OCI-LY7 (cell line): ENCODE data around the gene LGALS8.

Experiments used
- EZH2phosphoT487 ChIP-seq: fragments of 200-600 bp; sonication (generic); IDR thresholded peaks from 2 replicates; pipeline ENCODE4 v1.6.1; 2018; ENCODE audit warnings: low read depth, borderline replicate concordance, mild to moderate bottlenecking, mixed run types, antibody characterized with exemption, low read length, moderate library complexity, mixed read lengths
- TF ChIP-seq, protein P1 (sequence below): fragments of 200-600 bp; sonication (generic); conservative IDR thresholded peaks from 2 replicates; pipeline ENCODE4 v1.5.1; 2014; ENCODE audit warnings: mild to moderate bottlenecking, antibody characterized with exemption, low read length, moderate library complexity, mixed read lengths

DNA sequence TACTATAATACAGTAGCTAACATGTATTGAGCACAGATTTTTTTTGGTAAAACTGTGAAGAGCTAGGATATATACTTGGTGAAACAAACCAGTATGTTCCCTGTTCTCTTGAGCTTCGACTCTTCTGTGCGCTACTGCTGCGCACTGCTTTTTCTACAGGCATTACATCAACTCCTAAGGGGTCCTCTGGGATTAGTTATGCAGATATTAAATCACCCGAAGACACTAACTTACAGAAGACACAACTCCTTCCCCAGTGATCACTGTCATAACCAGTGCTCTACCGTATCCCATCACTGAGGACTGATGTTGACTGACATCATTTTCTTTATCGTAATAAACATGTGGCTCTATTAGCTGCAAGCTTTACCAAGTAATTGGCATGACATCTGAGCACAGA is 24.7 kb downstream of the LGALS8 start:
- TF ChIP-seq, protein P1, sequence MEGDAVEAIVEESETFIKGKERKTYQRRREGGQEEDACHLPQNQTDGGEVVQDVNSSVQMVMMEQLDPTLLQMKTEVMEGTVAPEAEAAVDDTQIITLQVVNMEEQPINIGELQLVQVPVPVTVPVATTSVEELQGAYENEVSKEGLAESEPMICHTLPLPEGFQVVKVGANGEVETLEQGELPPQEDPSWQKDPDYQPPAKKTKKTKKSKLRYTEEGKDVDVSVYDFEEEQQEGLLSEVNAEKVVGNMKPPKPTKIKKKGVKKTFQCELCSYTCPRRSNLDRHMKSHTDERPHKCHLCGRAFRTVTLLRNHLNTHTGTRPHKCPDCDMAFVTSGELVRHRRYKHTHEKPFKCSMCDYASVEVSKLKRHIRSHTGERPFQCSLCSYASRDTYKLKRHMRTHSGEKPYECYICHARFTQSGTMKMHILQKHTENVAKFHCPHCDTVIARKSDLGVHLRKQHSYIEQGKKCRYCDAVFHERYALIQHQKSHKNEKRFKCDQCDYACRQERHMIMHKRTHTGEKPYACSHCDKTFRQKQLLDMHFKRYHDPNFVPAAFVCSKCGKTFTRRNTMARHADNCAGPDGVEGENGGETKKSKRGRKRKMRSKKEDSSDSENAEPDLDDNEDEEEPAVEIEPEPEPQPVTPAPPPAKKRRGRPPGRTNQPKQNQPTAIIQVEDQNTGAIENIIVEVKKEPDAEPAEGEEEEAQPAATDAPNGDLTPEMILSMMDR: no peak
- no peak for TF ChIP-seq EZH2phosphoT487
